GM12878 (cell line): Measurements from ENCODE around the gene PDE1C. TPM values are rescaled to one million over a fixed set of nuclear protein-coding genes. Genes with fewer than 3 reads are reported as not detected.
A peak's percentile ranks its signal among the peaks of the same experiment; 100 is the strongest.

Experiments used
- ATAC-seq: fragments of 200-7000 bp; cut with Tn5 transposase; 3 replicates; pipeline ENCODE4 v1.9.1; 2020; ENCODE audit warnings: mild to moderate bottlenecking, moderate library complexity
- BruUV-seq: library from RNA; stranded (reverse); fragments of 400-500 nt; replicated peaks from 2 replicates; lab custom pipeline; 2021; lab: Mats Ljungman, UMichigan
- CTCF ChIA-PET: fragments of 300-600 bp; sonication (Branson Sonifier 250); formaldehyde crosslinking; extraction: SDS; loops from one replicate; lab custom pipeline; 2021; ENCODE audit warnings: inconsistent platforms; lab: Yijun Ruan, JAX
- POLR2A ChIA-PET: fragments of 350-600 bp; formaldehyde crosslinking; extraction: SDS; loops from one replicate; lab custom pipeline; 2021; ENCODE audit warnings: inconsistent platforms; lab: Charles Lee
- RAD21 ChIA-PET: fragments of 300-600 bp; sonication (Branson Sonifier 250); formaldehyde crosslinking; loops from one replicate; lab custom pipeline; 2023; ENCODE audit warnings: antibody characterized with exemption; ENCODE audit not compliant: unreplicated experiment; lab: Charles Lee
- SMC1A ChIA-PET: fragments of 300-600 bp; sonication (Branson Sonifier 250); formaldehyde crosslinking; loops from one replicate; lab custom pipeline; 2023; ENCODE audit not compliant: unreplicated experiment, uncharacterized antibody; lab: Charles Lee
- DNase-seq: peaks from one replicate; pipeline ENCODE4 v3.0.0-alpha.2; 2011; ENCODE audit warnings: low read depth, low spot score
- FAIRE-seq: peaks from 3 replicates; lab custom pipeline; 2011; peaks lifted over from hg19 to GRCh38; lab: Jason Lieb, UNC
- H2AFZ ChIP-seq: 2 replicates; pipeline ENCODE4 v1.6.0; 2011; ENCODE audit warnings: low read depth, low read length, control low read depth; ENCODE audit not compliant: control insufficient read depth
- H3K27ac ChIP-seq: 2 replicates; pipeline ENCODE4 v1.5.1; 2011; ENCODE audit warnings: control low read depth; ENCODE audit not compliant: control insufficient read depth, insufficient read depth
- H3K27me3 ChIP-seq, 2 experiments: replicated peaks in 1 of 2; 2 replicates each; pipeline versions ENCODE4 v1.6.0 to v1.6.1; 2011; ENCODE audit warnings: low read length in 1 of 2; ENCODE audit not compliant: control insufficient read depth in 2 of 2, insufficient read depth in 2 of 2
- H3K36me3 ChIP-seq, 2 experiments: 2 replicates each; pipeline ENCODE4 v1.5.1; 2011; ENCODE audit warnings: low read length in 1 of 2; ENCODE audit not compliant: control insufficient read depth in 2 of 2, insufficient read depth in 2 of 2
- H3K4me1 ChIP-seq: 2 replicates; pipeline ENCODE4 v1.6.1; 2011; ENCODE audit warnings: mild to moderate bottlenecking, low read length, moderate library complexity, mixed read lengths; ENCODE audit not compliant: control insufficient read depth, insufficient read depth
- H3K4me2 ChIP-seq: 2 replicates; pipeline ENCODE4 v1.6.0; 2011; ENCODE audit warnings: control low read depth; ENCODE audit not compliant: control insufficient read depth, insufficient read depth
- H3K4me3 ChIP-seq: fragments of 200-600 bp; sonication (generic); 2 replicates; pipeline ENCODE4 v1.5.1; 2016
- H3K79me2 ChIP-seq: 2 replicates; pipeline ENCODE4 v1.6.0; 2011; ENCODE audit warnings: low read length; ENCODE audit not compliant: control insufficient read depth, insufficient read depth
- H3K9ac ChIP-seq: 2 replicates; pipeline ENCODE4 v1.8.0; 2011; ENCODE audit warnings: low read length, control low read depth, mixed read lengths; ENCODE audit not compliant: control insufficient read depth, insufficient read depth
- H3K9me3 ChIP-seq: replicated peaks from 3 replicates; pipeline ENCODE4 v1.5.1; 2011; ENCODE audit warnings: mild to moderate bottlenecking, low read length; ENCODE audit not compliant: control insufficient read depth, insufficient read depth
- H4K20me1 ChIP-seq: 2 replicates; pipeline ENCODE4 v1.6.0; 2011; ENCODE audit not compliant: control insufficient read depth, insufficient read depth
- ATF2 ChIP-seq: IDR thresholded peaks from 2 replicates; pipeline ENCODE4 v1.6.1; 2012; ENCODE audit warnings: low read length, inconsistent platforms
- ATF7 ChIP-seq: fragments of 450-650 bp; IDR thresholded peaks from 2 replicates; pipeline ENCODE4 v1.6.1; 2016; ENCODE audit warnings: low read depth, mild to moderate bottlenecking
- BCL11A ChIP-seq: IDR thresholded peaks from 2 replicates; pipeline ENCODE4 v1.6.1; 2011; ENCODE audit warnings: low read depth, low read length
- ELK1 ChIP-seq: IDR thresholded peaks from 2 replicates; pipeline ENCODE4 v1.6.1; 2012; ENCODE audit warnings: low read depth, low read length, improper control_type of control experiment
- EP300 ChIP-seq, 2 experiments: fragments of 150-350 bp in 1 of 2; IDR thresholded peaks; 2 replicates each; pipeline ENCODE4 v1.6.1; 2011 to 2012; ENCODE audit warnings: low read depth in 2 of 2, low read length in 2 of 2, borderline replicate concordance in 1 of 2, improper control_type of control experiment in 1 of 2, inconsistent platforms in 1 of 2; ENCODE audit not compliant: control insufficient read depth in 1 of 2
- MEF2B ChIP-seq: fragments of 450-650 bp; IDR thresholded peaks from 2 replicates; pipeline ENCODE4 v1.6.1; 2018; ENCODE audit warnings: mild to moderate bottlenecking, moderate library complexity; ENCODE audit not compliant: partially characterized antibody, poor library complexity, severe bottlenecking
- MTA2 ChIP-seq: fragments of 450-650 bp; IDR thresholded peaks from 2 replicates; pipeline ENCODE4 v1.6.1; 2016; ENCODE audit warnings: low read depth, mild to moderate bottlenecking, moderate library complexity
- NBN ChIP-seq: fragments of 450-650 bp; IDR thresholded peaks from 2 replicates; pipeline ENCODE4 v1.6.1; 2016
- PKNOX1 ChIP-seq: fragments of 450-650 bp; IDR thresholded peaks from 2 replicates; pipeline ENCODE4 v1.6.1; 2016; ENCODE audit warnings: mild to moderate bottlenecking
- RAD51 ChIP-seq: fragments of 450-650 bp; IDR thresholded peaks from 2 replicates; pipeline ENCODE4 v1.6.1; 2016; ENCODE audit warnings: moderate library complexity, mild to moderate bottlenecking, inconsistent platforms
- RELB ChIP-seq: fragments of 450-650 bp; IDR thresholded peaks from 2 replicates; pipeline ENCODE4 v1.6.1; 2017; ENCODE audit warnings: low read depth, mild to moderate bottlenecking, moderate library complexity
- SPI1 ChIP-seq: IDR thresholded peaks from 2 replicates; pipeline ENCODE4 v1.6.1; 2011; ENCODE audit warnings: low read depth, mild to moderate bottlenecking, low read length, moderate library complexity, borderline replicate concordance; ENCODE audit not compliant: insufficient read depth
- TCF12 ChIP-seq: IDR thresholded peaks from 2 replicates; pipeline ENCODE4 v1.6.1; 2011; ENCODE audit warnings: low read depth, mild to moderate bottlenecking, low read length
- USF1 ChIP-seq: IDR thresholded peaks from 2 replicates; pipeline ENCODE4 v1.6.1; 2011; ENCODE audit warnings: borderline replicate concordance, low read depth, mild to moderate bottlenecking, moderate library complexity, mixed read lengths, low read length; ENCODE audit not compliant: insufficient read depth; ENCODE audit errors: extremely low read length
- WGBS: methylation state at CpG from one replicate; pipeline ENCODE4 v1.1.6; 2016; ENCODE audit warnings: low lambda C conversion rate; ENCODE audit not compliant: insufficient replicate concordance, insufficient coverage; ENCODE audit errors: missing lambda C conversion rate; 5-methylcytosine and 5-hydroxymethylcytosine counted together
- in situ Hi-C: fragments of 300-500 bp; cut with MboI; formaldehyde crosslinking; loops from 9 replicates; pipeline ENCODE4 v1.14.3; 2018; ENCODE audit warnings: mixed read lengths
- intact Hi-C: fragments of 100-400 bp; cut with micrococcal nuclease; formaldehyde crosslinking; loops from one replicate; pipeline ENCODE4 v1.14.2; 2022; ENCODE audit not compliant: unreplicated experiment
- polyA plus RNA-seq, 11 experiments: library from polyadenylated mRNA; depleted of rRNA in 4 of 11; unstranded in 6 of 11; stranded (reverse) in 5 of 11; fragments of >200 nt; fragmentation: Nextera tagmentation in 4 of 11; fragmentation: Illumina TruSeq in 1 of 11; extraction: Ambion mirVana in 4 of 11; extraction: Trizol in 1 of 11; gene quantifications; 1 replicate in 1 of 11; 2 replicates in 10 of 11; pipeline versions ENCODE4 v1.2.1 to v1.2.3, GENCODE V29; 2011 to 2016; ENCODE audit warnings: inconsistent platforms in 2 of 11, missing spikeins in 2 of 11, low read depth in 1 of 11
- total RNA-seq, 4 experiments: library from RNA; depleted of rRNA in 3 of 4; stranded (reverse); fragments of >200 nt in 3 of 4; fragmentation: Illumina TruSeq in 1 of 4; extraction: Trizol in 1 of 4; gene quantifications; 2 replicates each; pipeline versions ENCODE4 v1.2.1 to v1.2.3, GENCODE V29; 2013 to 2021

The PDE1C gene
- total and polyA plus RNA-seq, 10 of the 15 experiments (the other 5 are each of a cell fraction or from before 2014, with no cell fraction given): 0.29 to 2.3 (median 0.70) TPM

GRCh38 chr7:31873816-31874597 lies 196.2 kb downstream of the PDE1C start:
- Histone ChIP-seq H3K27ac (no peak overlapping the region), H4K20me1 (no peaks in the 10 kb centered on the region), H3K4me3 (no peak overlapping the region), H3K36me3 (no peaks in the 10 kb centered on the region), H3K27me3 (no peaks in the 10 kb centered on the region), H3K9me3 (no peaks in the 10 kb centered on the region; the same call in 2 of the 3 replicates), H3K4me2 (0 out of 2 replicates have a peak overlapping the region, but pooled peaks have one; percentile 5), H3K9ac (no peak overlapping the region), H3K79me2 (no peaks in the 10 kb centered on the region), H2AFZ (no peak overlapping the region; the same call in 1 of the 2 replicates), H3K4me1 (0 out of 2 replicates have a peak, but pooled peaks cover 4% of the 10 kb centered on the region)
- peak; percentile 75 for DNase-seq
- ChIA-PET RAD21 (interaction anchor here (1.0 to 1.9 kb wide), 4 partner anchors 10 to 76 kb away, joined by 3 to 14 read pairs (median 4); no protein-coding TSS in a partner anchor), CTCF (interaction anchor here (0.6 to 1.0 kb wide), 3 partner anchors 19 to 1033 kb away, joined by 3 to 5 read pairs (median 3); no protein-coding TSS in a partner anchor), POLR2A (interaction anchor here (0.8 to 1.1 kb wide), 2 partner anchors 59 to 74 kb away, joined by 3 to 4 read pairs; no protein-coding TSS in a partner anchor), SMC1A (interaction anchor here (0.9 to 7.9 kb wide), 7 partner anchors 9 to 92 kb away, joined by 3 to 66 read pairs (median 4); no protein-coding TSS in a partner anchor)
- WGBS: 10% methylated on average over 3 of the region's 3 CpGs
- ATAC-seq: peak; percentile 97
- peak; percentile 65 for FAIRE-seq
- no TSS peak for BruUV-seq
- in situ Hi-C loops: no loop called here
- intact Hi-C loops: loop anchor here (1.0 to 5.0 kb wide), 2 partner anchors 18 to 62 kb away; no protein-coding TSS in a partner anchor
- peak; percentile 77; the same call in 1 of the 2 replicates for TF ChIP-seq SPI1
- 0 out of 2 replicates have a peak, but pooled peaks have one; percentile 20 for TF ChIP-seq NBN
- peak; percentile 42; the same call in 1 of the 2 replicates for TF ChIP-seq RELB
- TF ChIP-seq BCL11A: peak; percentile 56; the same call in 1 of the 2 replicates
- TF ChIP-seq TCF12: no peak
- TF ChIP-seq PKNOX1: 0 out of 2 replicates have a peak, but pooled peaks have one; percentile 17
- peak; percentile 28; the same call in 1 of the 2 replicates for TF ChIP-seq RAD51
- no peak for TF ChIP-seq ELK1
- no peak for TF ChIP-seq USF1
- TF ChIP-seq MTA2: peak; percentile 66
- 0 out of 2 replicates have a peak, but pooled peaks have one; percentile 30 for TF ChIP-seq ATF7
- TF ChIP-seq MEF2B: peak; percentile 75
- TF ChIP-seq EP300 (IDR thresholded peaks at IDR 0.05; ENCODE audit: borderline replicate concordance in 1 of 2, control insufficient read depth in 1 of 2, low read depth in 2 of 2, low read length in 2 of 2): 0 out of 4 replicates have a peak, but pooled peaks have one; percentile 21 to 45
- TF ChIP-seq ATF2: no peak
